HEK293T (cell line): ENCODE results near the gene CXCL8.

Source experiments
- CTCF ChIA-PET: fragments of 350-600 bp; formaldehyde crosslinking; extraction: SDS; loops from one replicate; lab custom pipeline; 2021; ENCODE audit warnings: antibody characterized with exemption, inconsistent platforms; lab: Yijun Ruan, JAX
- POLR2A ChIA-PET: fragments of 350-600 bp; formaldehyde crosslinking; extraction: SDS; loops from one replicate; lab custom pipeline; 2020; ENCODE audit warnings: antibody characterized with exemption, inconsistent platforms; lab: Yijun Ruan, JAX
- DNase-seq: peaks from one replicate; pipeline ENCODE4 v3.0.0; 2012; ENCODE audit warnings: mixed read lengths; ENCODE audit errors: extremely low spot score
- ARNT ChIP-seq: fragments of 450-650 bp; IDR thresholded peaks from 2 replicates; pipeline ENCODE4 v1.6.1; 2017; ENCODE audit warnings: mild to moderate bottlenecking
- BHLHE40 ChIP-seq: fragments of 450-650 bp; IDR thresholded peaks from 2 replicates; pipeline ENCODE4 v1.6.1; 2016; ENCODE audit warnings: mild to moderate bottlenecking, moderate library complexity, borderline replicate concordance
- CTBP1 ChIP-seq: fragments of 450-650 bp; IDR thresholded peaks from 2 replicates; pipeline ENCODE4 v1.6.1; 2016; ENCODE audit warnings: borderline replicate concordance
- ELF4 ChIP-seq: fragments of 450-650 bp; IDR thresholded peaks from 2 replicates; pipeline ENCODE4 v1.6.1; 2017; ENCODE audit warnings: antibody characterized with exemption
- FOXA1 ChIP-seq: fragments of 450-650 bp; IDR thresholded peaks from 2 replicates; pipeline ENCODE4 v1.6.1; 2016; ENCODE audit warnings: mild to moderate bottlenecking
- FOXK2 ChIP-seq: fragments of 450-650 bp; IDR thresholded peaks from 2 replicates; pipeline ENCODE4 v1.6.1; 2016; ENCODE audit warnings: mild to moderate bottlenecking
- FOXM1 ChIP-seq: fragments of 450-650 bp; IDR thresholded peaks from 2 replicates; pipeline ENCODE4 v1.6.1; 2017; ENCODE audit warnings: mild to moderate bottlenecking, borderline replicate concordance
- HDGF ChIP-seq: fragments of 450-650 bp; IDR thresholded peaks from 2 replicates; pipeline ENCODE4 v1.6.1; 2017; ENCODE audit warnings: antibody characterized with exemption, borderline replicate concordance
- L3MBTL2 ChIP-seq: fragments of 450-650 bp; conservative IDR thresholded peaks from 2 replicates; pipeline ENCODE4 v1.6.1; 2016; ENCODE audit warnings: mild to moderate bottlenecking
- LEF1 ChIP-seq: fragments of 450-650 bp; IDR thresholded peaks from 2 replicates; pipeline ENCODE4 v1.6.1; 2017; ENCODE audit warnings: mild to moderate bottlenecking, borderline replicate concordance
- NFRKB ChIP-seq: fragments of 450-650 bp; IDR thresholded peaks from 2 replicates; pipeline ENCODE4 v1.6.1; 2016; ENCODE audit warnings: mild to moderate bottlenecking, moderate library complexity
- PKNOX1 ChIP-seq: fragments of 450-650 bp; IDR thresholded peaks from 2 replicates; pipeline ENCODE4 v1.6.1; 2016
- SP1 ChIP-seq: fragments of 450-650 bp; IDR thresholded peaks from 2 replicates; pipeline ENCODE4 v1.6.1; 2017
- SUZ12 ChIP-seq: fragments of 450-650 bp; IDR thresholded peaks from 2 replicates; pipeline ENCODE4 v1.6.1; 2016; ENCODE audit warnings: mild to moderate bottlenecking
- TARDBP ChIP-seq: fragments of 450-650 bp; IDR thresholded peaks from 2 replicates; pipeline ENCODE4 v1.6.1; 2016
- ZNF384 ChIP-seq: fragments of 450-650 bp; IDR thresholded peaks from 2 replicates; pipeline ENCODE4 v1.6.1; 2016

CXCL8 gene

GRCh38 chr4:73753215-73753614 lies 12.8 kb downstream of the CXCL8 start:
- CTCF ChIA-PET = no interaction called here
- no peak for DNase-seq
- POLR2A ChIA-PET = no interaction called here
- TF ChIP-seq TARDBP (no peak), HDGF (no peak), FOXM1 (no peak), L3MBTL2 (no peak), SUZ12 (no peak), BHLHE40 (no peak), FOXK2 (no peak), ELF4 (no peak), LEF1 (no peak), ZNF384 (no peak), FOXA1 (no peak), NFRKB (no peak), SP1 (no peak), PKNOX1 (no peak), CTBP1 (no peak), ARNT (no peak)

- CTCF ChIA-PET = no interaction called here
- no peak for DNase-seq
- TF ChIP-seq SP1 (no peak), LEF1 (no peak), ARNT (no peak), ZNF384 (no peak), PKNOX1 (no peak), SUZ12 (no peak), BHLHE40 (no peak), FOXM1 (no peak)
- POLR2A ChIA-PET = no interaction called here
Observed at GRCh38 chr4:73754934-73755333, 14.6 kb downstream of the CXCL8 start.

- DNase-seq = no peak
- no peak for TF ChIP-seq ELF4
- no peak for TF ChIP-seq SUZ12
- TF ChIP-seq CTBP1 = no peak
- TF ChIP-seq SP1 = no peak
- no peak for TF ChIP-seq LEF1
- no peak for TF ChIP-seq FOXK2
- no peak for TF ChIP-seq ARNT
- CTCF ChIA-PET = interaction anchor here (0.6 to 1.3 kb wide), 2 partner anchors 30 to 62 kb away, joined by 3 read pairs; no protein-coding TSS in a partner anchor
- POLR2A ChIA-PET = no interaction called here
Observed at GRCh38 chr4:73759357-73759756, 19.0 kb downstream of the CXCL8 start.

GRCh38 chr4:73761856-73762255 lies 21.5 kb downstream of the CXCL8 start:
- TF ChIP-seq NFRKB = no peak
- TF ChIP-seq BHLHE40 = no peak
- no peak for TF ChIP-seq ZNF384
- TF ChIP-seq FOXM1 = no peak
- no peak for TF ChIP-seq PKNOX1
- CTCF ChIA-PET = no interaction called here
- no peak for DNase-seq
- POLR2A ChIA-PET = no interaction called here

GRCh38 chr4:73762409-73762808 lies 22.0 kb downstream of the CXCL8 start:
- no peak for DNase-seq
- CTCF ChIA-PET = no interaction called here
- TF ChIP-seq ARNT (no peak), NFRKB (no peak), PKNOX1 (no peak), FOXM1 (no peak), CTBP1 (no peak), ZNF384 (no peak), L3MBTL2 (no peak), ELF4 (no peak), SP1 (no peak), FOXA1 (no peak), HDGF (no peak), LEF1 (no peak), BHLHE40 (no peak)

GRCh38 chr4:73763877-73764276 lies 23.5 kb downstream of the CXCL8 start:
- ChIA-PET CTCF (interaction anchor here (1.0 kb wide), 1 partner anchor 34 kb away, joined by 3 read pairs; no protein-coding TSS in a partner anchor), POLR2A (no interaction called here)
- no peak for DNase-seq
- TF ChIP-seq ARNT (no peak), SUZ12 (no peak), BHLHE40 (no peak), SP1 (no peak), PKNOX1 (no peak), L3MBTL2 (no peak), CTBP1 (no peak), FOXA1 (no peak), LEF1 (no peak), ELF4 (no peak), HDGF (no peak), TARDBP (no peak), FOXK2 (no peak), ZNF384 (no peak), NFRKB (no peak)

More at GRCh38 chr4:73762409-73762808, 22.0 kb downstream of the CXCL8 start:
- POLR2A ChIA-PET = no interaction called here
